KOPT-K1 (cell line): Measurements from ENCODE around the gene CFAP99.

Experiments used
- H3K27ac ChIP-seq: fragments of 200-600 bp; sonication (generic); 2 replicates; pipeline ENCODE4 v1.5.1; 2016; ENCODE audit warnings: antibody characterized with exemption, mild to moderate bottlenecking, low read depth, low read length; ENCODE audit not compliant: poor library complexity, severe bottlenecking
- H3K36me3 ChIP-seq: fragments of 200-600 bp; sonication (generic); 2 replicates; pipeline ENCODE4 v1.5.1; 2017; ENCODE audit warnings: antibody characterized with exemption, mild to moderate bottlenecking, low read length, moderate library complexity; ENCODE audit not compliant: insufficient read depth
- H3K9me3 ChIP-seq: fragments of 200-600 bp; sonication (generic); 2 replicates; pipeline ENCODE4 v1.5.1; 2017; ENCODE audit warnings: antibody characterized with exemption, low read length, mild to moderate bottlenecking; ENCODE audit not compliant: insufficient read depth, poor library complexity, severe bottlenecking

The CFAP99 gene

GRCh38 chr4:2478229-2478628, 59.5 kb downstream of the CFAP99 start:
- H3K36me3 ChIP-seq = peaks cover 98% of the 10 kb centered on the region
- H3K9me3 ChIP-seq = no peaks in the 10 kb centered on the region
- H3K27ac ChIP-seq = no peak overlapping the region

GRCh38 chr4:2480649-2481048, 61.9 kb downstream of the CFAP99 start:
- peaks cover 94% of the 10 kb centered on the region for H3K36me3 ChIP-seq
- no peak overlapping the region for H3K27ac ChIP-seq

GRCh38 chr4:2482192-2482591, 63.4 kb downstream of the CFAP99 start:
- Histone ChIP-seq H3K27ac (no peak overlapping the region), H3K9me3 (no peaks in the 10 kb centered on the region), H3K36me3 (peaks cover 86% of the 10 kb centered on the region)

More at GRCh38 chr4:2480649-2481048, 61.9 kb downstream of the CFAP99 start:
- no peaks in the 10 kb centered on the region for H3K9me3 ChIP-seq

GRCh38 chr4:2482693-2483092, 63.9 kb downstream of the CFAP99 start:
- Histone ChIP-seq H3K9me3 (no peaks in the 10 kb centered on the region), H3K36me3 (peaks cover 84% of the 10 kb centered on the region), H3K27ac (no peak overlapping the region)

- Histone ChIP-seq H3K9me3 (no peaks in the 10 kb centered on the region), H3K27ac (no peak overlapping the region), H3K36me3 (peaks cover 84% of the 10 kb centered on the region)
Measured at GRCh38 chr4:2483237-2483636, 64.5 kb downstream of the CFAP99 start.

GRCh38 chr4:2484185-2484584, 65.4 kb downstream of the CFAP99 start:
- no peak overlapping the region for H3K27ac ChIP-seq
- H3K9me3 ChIP-seq = no peaks in the 10 kb centered on the region
- H3K36me3 ChIP-seq = peaks cover 84% of the 10 kb centered on the region

- no peaks in the 10 kb centered on the region for H3K9me3 ChIP-seq
- H3K27ac ChIP-seq = no peak overlapping the region
- peaks cover 84% of the 10 kb centered on the region for H3K36me3 ChIP-seq
Measured at GRCh38 chr4:2484993-2485392, 66.2 kb downstream of the CFAP99 start.

GRCh38 chr4:2485956-2486355, 67.2 kb downstream of the CFAP99 start:
- H3K27ac ChIP-seq = no peak overlapping the region
- H3K36me3 ChIP-seq = peaks cover 84% of the 10 kb centered on the region
- no peaks in the 10 kb centered on the region for H3K9me3 ChIP-seq

- Histone ChIP-seq H3K27ac (no peak overlapping the region), H3K9me3 (no peaks in the 10 kb centered on the region), H3K36me3 (peaks cover 84% of the 10 kb centered on the region)
Measured at GRCh38 chr4:2486981-2487380, 68.2 kb downstream of the CFAP99 start.

- Histone ChIP-seq H3K36me3 (peaks cover 84% of the 10 kb centered on the region), H3K27ac (no peak overlapping the region), H3K9me3 (no peaks in the 10 kb centered on the region)
Measured at GRCh38 chr4:2487632-2488031, 68.9 kb downstream of the CFAP99 start.

- H3K36me3 ChIP-seq = peaks cover 88% of the 10 kb centered on the region
Measured at GRCh38 chr4:2489081-2489805, 70.5 kb downstream of the CFAP99 start.

GRCh38 chr4:2489841-2490552, 71.2 kb downstream of the CFAP99 start:
- H3K27ac ChIP-seq = no peak overlapping the region
- H3K36me3 ChIP-seq = peaks cover 88% of the 10 kb centered on the region
- H3K9me3 ChIP-seq = no peaks in the 10 kb centered on the region

More at GRCh38 chr4:2489081-2489805, 70.5 kb downstream of the CFAP99 start:
- Histone ChIP-seq H3K27ac (no peak overlapping the region), H3K9me3 (no peaks in the 10 kb centered on the region)

GRCh38 chr4:2492970-2493369, 74.2 kb downstream of the CFAP99 start:
- H3K27ac ChIP-seq = no peak overlapping the region
- H3K9me3 ChIP-seq = no peaks in the 10 kb centered on the region
- peaks cover 99% of the 10 kb centered on the region for H3K36me3 ChIP-seq

- Histone ChIP-seq H3K9me3 (no peaks in the 10 kb centered on the region), H3K36me3 (peaks cover 100% of the 10 kb centered on the region), H3K27ac (no peak overlapping the region)
Measured at GRCh38 chr4:2494992-2495391, 76.2 kb downstream of the CFAP99 start.

GRCh38 chr4:2497324-2497723, 78.6 kb downstream of the CFAP99 start:
- Histone ChIP-seq H3K36me3 (peaks cover 100% of the 10 kb centered on the region), H3K9me3 (no peaks in the 10 kb centered on the region)

GRCh38 chr4:2497931-2498330, 79.2 kb downstream of the CFAP99 start:
- no peaks in the 10 kb centered on the region for H3K9me3 ChIP-seq
- H3K27ac ChIP-seq = no peak overlapping the region
- H3K36me3 ChIP-seq = peaks cover 100% of the 10 kb centered on the region

More at GRCh38 chr4:2497324-2497723, 78.6 kb downstream of the CFAP99 start:
- H3K27ac ChIP-seq = no peak overlapping the region
